NT2/D1 (cell line): ENCODE results near the gene TBC1D2.

Source experiments
- SUZ12 ChIP-seq: IDR thresholded peaks from 2 replicates; pipeline ENCODE4 v1.6.1; 2011; ENCODE audit not compliant: insufficient read length, insufficient read depth; ENCODE audit errors: extremely low read depth
- YY1 ChIP-seq: IDR thresholded peaks from 2 replicates; pipeline ENCODE4 v1.6.1; 2011; ENCODE audit not compliant: insufficient read length, insufficient read depth
- ZNF274 ChIP-seq: IDR thresholded peaks from 2 replicates; pipeline ENCODE4 v1.6.1; 2011; ENCODE audit warnings: mild to moderate bottlenecking, low read depth, low read length

- TF ChIP-seq ZNF274 (no peak), SUZ12 (no peak), YY1 (no peak)
Observed at GRCh38 chr9:98209530-98209929, 45.9 kb downstream of the TBC1D2 start.
